ENCODE data around the gene ACTL6B.
"Not testable (repeated sequence)": the region's sequence is repeated elsewhere in the genome, so short reads cannot be mapped to it uniquely, and the experiment has no call there.

GRCh38 chr7:100701089-100701488 is 44.8 kb upstream of the ACTL6B start:
- TF ChIP-seq, protein P1, sequence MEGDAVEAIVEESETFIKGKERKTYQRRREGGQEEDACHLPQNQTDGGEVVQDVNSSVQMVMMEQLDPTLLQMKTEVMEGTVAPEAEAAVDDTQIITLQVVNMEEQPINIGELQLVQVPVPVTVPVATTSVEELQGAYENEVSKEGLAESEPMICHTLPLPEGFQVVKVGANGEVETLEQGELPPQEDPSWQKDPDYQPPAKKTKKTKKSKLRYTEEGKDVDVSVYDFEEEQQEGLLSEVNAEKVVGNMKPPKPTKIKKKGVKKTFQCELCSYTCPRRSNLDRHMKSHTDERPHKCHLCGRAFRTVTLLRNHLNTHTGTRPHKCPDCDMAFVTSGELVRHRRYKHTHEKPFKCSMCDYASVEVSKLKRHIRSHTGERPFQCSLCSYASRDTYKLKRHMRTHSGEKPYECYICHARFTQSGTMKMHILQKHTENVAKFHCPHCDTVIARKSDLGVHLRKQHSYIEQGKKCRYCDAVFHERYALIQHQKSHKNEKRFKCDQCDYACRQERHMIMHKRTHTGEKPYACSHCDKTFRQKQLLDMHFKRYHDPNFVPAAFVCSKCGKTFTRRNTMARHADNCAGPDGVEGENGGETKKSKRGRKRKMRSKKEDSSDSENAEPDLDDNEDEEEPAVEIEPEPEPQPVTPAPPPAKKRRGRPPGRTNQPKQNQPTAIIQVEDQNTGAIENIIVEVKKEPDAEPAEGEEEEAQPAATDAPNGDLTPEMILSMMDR (conservative IDR thresholded peaks at IDR 0.05 in 1 of 2, IDR thresholded peaks at IDR 0.05 in 1 of 2; ENCODE audit: extremely low read depth in 1 of 2, insufficient read depth in 1 of 2, low read depth in 1 of 2, low read length in 2 of 2) = not testable (repeated sequence)
- TF ChIP-seq EZH2 (IDR thresholded peaks at IDR 0.05; ENCODE audit: borderline replicate concordance, low read length) = not testable (repeated sequence)

All from mammary epithelial cell (primary cell).